Activated CD4-positive, alpha-beta T cell treated with anti-CD3 and anti-CD28 coated beads, Interleukin-2, amount 10 ng/mL, durations not matched to agents 7 days and 5 days (primary cell): ENCODE data around the gene GJC2. TPM values are rescaled to one million over a fixed set of nuclear protein-coding genes. Genes with fewer than 3 reads are reported as not detected.

Experiments
- CTCF ChIA-PET: fragments of 350-600 bp; sonication (Branson Sonifier 250); formaldehyde crosslinking; loops from one replicate; lab custom pipeline; 2021; ENCODE audit warnings: antibody characterized with exemption; lab: Charles Lee
- POLR2A ChIA-PET: fragments of 350-600 bp; sonication (Branson Sonifier 250); formaldehyde crosslinking; loops from one replicate; lab custom pipeline; 2021; ENCODE audit warnings: antibody characterized with exemption; lab: Charles Lee
- DNase-seq: peaks from one replicate; pipeline ENCODE4 v3.0.0-alpha.2; 2020
- H3K27ac Mint-ChIP-seq: one replicate; pipeline ENCODE4 v1.8.0; 2021; ENCODE audit warnings: mild to moderate bottlenecking, moderate library complexity, mixed read lengths
- H3K27me3 Mint-ChIP-seq: one replicate; pipeline ENCODE4 v1.8.0; 2021; ENCODE audit warnings: mixed read lengths
- H3K36me3 Mint-ChIP-seq: one replicate; pipeline ENCODE4 v1.8.0; 2021; ENCODE audit warnings: low read depth, mixed read lengths
- H3K4me1 Mint-ChIP-seq: one replicate; pipeline ENCODE4 v1.8.0; 2021; ENCODE audit warnings: mixed read lengths
- H3K4me3 Mint-ChIP-seq: one replicate; pipeline ENCODE4 v1.8.0; 2021; ENCODE audit warnings: mild to moderate bottlenecking, moderate library complexity, mixed read lengths
- H3K9me3 Mint-ChIP-seq: one replicate; pipeline ENCODE4 v1.8.0; 2021; ENCODE audit warnings: mixed read lengths
- total RNA-seq, 2 experiments: library from RNA; stranded (reverse); gene quantifications; one replicate each; pipeline ENCODE4 v1.2.3, GENCODE V29; 2021

Gene GJC2
- total RNA-seq, 2 experiments from 2014 or later, result 0.40 to 0.62 TPM

- no peaks in the 10 kb centered on the region for H3K36me3 Mint-ChIP-seq
- peak overlapping the region; percentile 25 for H3K27ac Mint-ChIP-seq
- no peak overlapping the region for H3K4me3 Mint-ChIP-seq
- ChIA-PET CTCF (interaction anchor here (0.6 to 8.0 kb wide), 3 partner anchors 8 to 278 kb away, joined by 3 to 58 read pairs (median 9); partner anchors contain the start of gene IBA57), POLR2A (no interaction called here)
- no peaks in the 10 kb centered on the region for H3K27me3 Mint-ChIP-seq
- peaks cover 28% of the 10 kb centered on the region for H3K4me1 Mint-ChIP-seq
- no peak for DNase-seq
- H3K9me3 Mint-ChIP-seq, result no peaks in the 10 kb centered on the region
These were observed 7.4 kb downstream of the GJC2 start for GRCh38 chr1:228156941-228157728.

GRCh38 chr1:228157729-228158126 is 8.0 kb downstream of the GJC2 start:
- Mint-ChIP-seq H3K36me3 (no peaks in the 10 kb centered on the region), H3K4me3 (no peak overlapping the region), H3K4me1 (peaks cover 34% of the 10 kb centered on the region), H3K27me3 (no peaks in the 10 kb centered on the region), H3K9me3 (no peaks in the 10 kb centered on the region), H3K27ac (no peak overlapping the region)
- DNase-seq, result no peak
- POLR2A ChIA-PET, result no interaction called here
- CTCF ChIA-PET, result interaction anchor here (1.8 to 8.0 kb wide), 2 partner anchors 7 to 15 kb away, joined by 9 to 58 read pairs; partner anchors contain the start of gene IBA57

- CTCF ChIA-PET, result interaction anchor here (1.8 to 8.0 kb wide), 2 partner anchors 6 to 16 kb away, joined by 9 to 58 read pairs; partner anchors contain the start of gene IBA57
- no peak overlapping the region for H3K4me3 Mint-ChIP-seq
- POLR2A ChIA-PET, result no interaction called here
- no peaks in the 10 kb centered on the region for H3K27me3 Mint-ChIP-seq
- H3K4me1 Mint-ChIP-seq, result peaks cover 34% of the 10 kb centered on the region
- H3K27ac Mint-ChIP-seq, result no peak overlapping the region
- no peak for DNase-seq
- H3K9me3 Mint-ChIP-seq, result no peaks in the 10 kb centered on the region
- no peaks in the 10 kb centered on the region for H3K36me3 Mint-ChIP-seq
These were observed 8.6 kb downstream of the GJC2 start for GRCh38 chr1:228158151-228159007.

- Mint-ChIP-seq H3K4me3 (no peak overlapping the region), H3K4me1 (peaks cover 39% of the 10 kb centered on the region), H3K36me3 (no peaks in the 10 kb centered on the region), H3K9me3 (no peaks in the 10 kb centered on the region), H3K27me3 (no peaks in the 10 kb centered on the region), H3K27ac (peak overlapping the region; percentile 38)
- DNase-seq, result no peak
- CTCF ChIA-PET, result no interaction called here
- POLR2A ChIA-PET, result no interaction called here
These were observed 9.4 kb downstream of the GJC2 start for GRCh38 chr1:228159008-228159665.

DNA sequence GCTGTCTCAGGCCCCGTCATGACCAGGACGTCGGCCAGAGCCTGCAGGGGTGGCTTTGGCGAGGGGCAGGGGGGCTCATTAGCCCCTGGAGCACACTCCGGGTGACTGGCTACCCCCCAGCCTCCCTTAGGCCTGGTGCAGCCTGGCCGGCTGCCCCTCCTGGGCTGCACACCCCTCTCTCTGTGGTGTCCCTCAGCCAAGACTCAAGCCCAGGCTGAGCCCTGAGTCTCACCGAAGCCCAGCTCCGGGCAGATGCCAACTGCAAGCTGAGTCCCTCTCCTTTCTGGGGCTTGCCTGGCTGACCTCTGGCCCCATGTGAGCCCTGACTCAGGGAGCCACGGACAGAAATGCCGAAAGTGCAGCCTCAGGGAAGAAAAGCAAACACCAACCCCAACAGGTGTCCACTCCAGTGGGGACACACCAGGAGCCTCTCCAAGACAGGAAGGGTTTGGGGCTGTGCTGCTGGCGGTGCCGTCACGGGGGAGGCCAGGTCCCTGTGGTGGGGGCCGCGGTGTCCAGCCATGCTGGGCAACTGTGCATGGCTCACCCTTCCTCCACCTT is 10.6 kb downstream of the GJC2 start:
- no peak for DNase-seq
- H3K9me3 Mint-ChIP-seq, result no peaks in the 10 kb centered on the region
- no peak overlapping the region for H3K4me3 Mint-ChIP-seq
- peaks cover 42% of the 10 kb centered on the region for H3K4me1 Mint-ChIP-seq
- POLR2A ChIA-PET, result no interaction called here
- CTCF ChIA-PET, result interaction anchor here (8.5 kb wide), 1 partner anchor 19 kb away, joined by 104 read pairs; the partner anchor contains the start of gene GUK1
- no peak overlapping the region for H3K27ac Mint-ChIP-seq
- no peaks in the 10 kb centered on the region for H3K36me3 Mint-ChIP-seq
- H3K27me3 Mint-ChIP-seq, result no peaks in the 10 kb centered on the region

GRCh38 chr1:228161362-228161761 is 11.6 kb downstream of the GJC2 start:
- ChIA-PET CTCF (interaction anchor here (8.5 kb wide), 1 partner anchor 20 kb away, joined by 104 read pairs; the partner anchor contains the start of gene GUK1), POLR2A (no interaction called here)
- Mint-ChIP-seq H3K27ac (no peak overlapping the region), H3K9me3 (no peaks in the 10 kb centered on the region), H3K4me1 (peaks cover 35% of the 10 kb centered on the region), H3K4me3 (no peak overlapping the region), H3K36me3 (no peaks in the 10 kb centered on the region), H3K27me3 (no peaks in the 10 kb centered on the region)
- no peak for DNase-seq

DNA sequence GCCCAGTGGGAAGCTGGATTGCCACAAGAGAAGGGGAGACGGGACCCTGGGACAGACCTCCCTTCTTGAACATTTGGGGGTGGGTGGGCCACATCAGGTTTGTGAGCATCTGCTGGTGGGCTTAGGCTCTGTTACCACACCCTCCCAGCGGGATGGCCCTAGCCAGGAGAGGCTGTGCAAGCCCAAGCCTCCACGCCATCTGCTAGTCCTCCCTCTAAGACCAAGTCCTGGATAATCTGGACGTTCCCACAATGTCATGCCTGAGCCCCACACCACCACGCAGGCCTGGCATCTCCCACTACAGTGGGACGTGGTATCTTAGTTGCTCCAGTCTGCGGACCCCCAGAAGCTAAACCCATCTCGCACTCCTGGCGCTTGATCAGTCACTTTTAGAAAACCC is 12.1 kb downstream of the GJC2 start:
- no peaks in the 10 kb centered on the region for H3K9me3 Mint-ChIP-seq
- H3K27me3 Mint-ChIP-seq, result no peaks in the 10 kb centered on the region
- peaks cover 39% of the 10 kb centered on the region for H3K4me1 Mint-ChIP-seq
- ChIA-PET CTCF (interaction anchor here (8.5 kb wide), 1 partner anchor 20 kb away, joined by 104 read pairs; the partner anchor contains the start of gene GUK1), POLR2A (no interaction called here)
- no peak for DNase-seq
- no peaks in the 10 kb centered on the region for H3K36me3 Mint-ChIP-seq
- no peak overlapping the region for H3K4me3 Mint-ChIP-seq
- no peak overlapping the region for H3K27ac Mint-ChIP-seq

DNA sequence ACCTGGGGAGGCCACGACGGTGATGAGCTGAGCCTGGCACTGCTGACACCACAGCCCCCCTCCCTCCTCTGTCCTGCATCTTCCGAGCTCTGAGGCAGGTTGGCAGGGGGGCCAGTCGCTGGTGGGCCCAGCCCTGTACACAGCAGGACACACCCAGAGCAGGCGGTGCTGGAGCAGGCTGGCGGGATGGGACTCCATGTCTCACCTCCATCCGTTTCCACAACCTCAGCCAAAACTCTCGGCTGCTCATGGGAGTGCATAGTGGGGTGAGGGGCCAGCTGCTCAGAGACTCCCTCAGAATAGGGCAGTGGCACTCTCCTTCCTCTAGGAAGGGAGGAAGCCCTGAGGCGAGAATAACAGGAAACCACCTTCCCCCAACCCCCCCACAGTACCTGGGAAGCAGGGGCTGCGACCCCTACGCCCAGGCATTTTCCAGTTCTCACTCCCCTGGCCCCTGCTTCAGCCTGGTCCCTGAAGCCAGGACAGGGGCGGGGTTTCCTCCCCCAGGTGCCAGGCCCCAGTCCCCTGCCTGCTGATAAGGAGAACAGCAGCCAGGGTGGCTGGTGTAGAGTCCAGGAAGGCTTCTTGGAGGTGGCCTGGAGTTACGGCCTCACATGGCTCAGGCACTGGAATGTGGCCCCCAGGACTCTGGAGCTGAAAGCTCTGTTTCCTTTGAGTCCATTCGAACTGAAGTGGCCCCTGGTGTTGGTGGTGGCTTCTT is 12.7 kb downstream of the GJC2 start:
- DNase-seq, result no peak
- CTCF ChIA-PET, result interaction anchor here (1.3 to 8.5 kb wide), 3 partner anchors 8 to 21 kb away, joined by 3 to 104 read pairs (median 58); partner anchors contain the start of gene GUK1
- no peak overlapping the region for H3K4me3 Mint-ChIP-seq
- no peaks in the 10 kb centered on the region for H3K27me3 Mint-ChIP-seq
- no peaks in the 10 kb centered on the region for H3K9me3 Mint-ChIP-seq
- POLR2A ChIA-PET, result no interaction called here
- H3K36me3 Mint-ChIP-seq, result no peaks in the 10 kb centered on the region
- peaks cover 37% of the 10 kb centered on the region for H3K4me1 Mint-ChIP-seq
- peak overlapping the region; percentile 66 for H3K27ac Mint-ChIP-seq

GRCh38 chr1:228163007-228163753 is 13.4 kb downstream of the GJC2 start:
- no peaks in the 10 kb centered on the region for H3K36me3 Mint-ChIP-seq
- H3K4me3 Mint-ChIP-seq, result no peak overlapping the region
- no peaks in the 10 kb centered on the region for H3K9me3 Mint-ChIP-seq
- DNase-seq, result no peak
- H3K27ac Mint-ChIP-seq, result peak overlapping the region; percentile 66
- ChIA-PET POLR2A (no interaction called here), CTCF (interaction anchor here (1.3 to 8.5 kb wide), 3 partner anchors 9 to 21 kb away, joined by 3 to 104 read pairs (median 58); partner anchors contain the start of gene GUK1)
- H3K4me1 Mint-ChIP-seq, result peaks cover 42% of the 10 kb centered on the region
- no peaks in the 10 kb centered on the region for H3K27me3 Mint-ChIP-seq

GRCh38 chr1:228163776-228164519 is 14.2 kb downstream of the GJC2 start:
- DNase-seq, result no peak
- no peaks in the 10 kb centered on the region for H3K27me3 Mint-ChIP-seq
- peak overlapping the region; percentile 96 for H3K27ac Mint-ChIP-seq
- CTCF ChIA-PET, result interaction anchor here (1.3 to 8.5 kb wide), 4 partner anchors 10 to 38 kb away, joined by 3 to 104 read pairs (median 34); partner anchors contain the start of gene GUK1
- H3K9me3 Mint-ChIP-seq, result no peaks in the 10 kb centered on the region
- peaks cover 42% of the 10 kb centered on the region for H3K4me1 Mint-ChIP-seq
- POLR2A ChIA-PET, result no interaction called here
- H3K4me3 Mint-ChIP-seq, result peak overlapping the region; percentile 41
- H3K36me3 Mint-ChIP-seq, result no peaks in the 10 kb centered on the region
